Peyer's patch (tissue), 4 donors: Measurements from ENCODE around the gene LIMS1. TPM values are rescaled to one million over a fixed set of nuclear protein-coding genes. Genes with fewer than 3 reads are reported as not detected.
"Not testable (repeated sequence)": the region's sequence is repeated elsewhere in the genome, so short reads cannot be mapped to it uniquely, and the experiment has no call there.

Experiments
- DNase-seq, 3 donors: peaks; one replicate each; pipeline ENCODE4 v3.0.0-alpha.2; 2017 to 2019
- H3K27ac ChIP-seq, 4 donors: fragments of 200-600 bp; sonication (generic); one replicate each; pipeline ENCODE4 v1.5.1; 2016 to 2019
- H3K27me3 ChIP-seq, 2 donors: fragments of 200-600 bp; sonication (generic); one replicate each; pipeline ENCODE4 v1.5.1; 2019
- H3K36me3 ChIP-seq, 3 donors: fragments of 200-600 bp; sonication (generic); one replicate each; pipeline ENCODE4 v1.5.1; 2016 to 2019
- H3K4me1 ChIP-seq, 4 donors: fragments of 200-600 bp; sonication (generic); one replicate each; pipeline ENCODE4 v1.5.1; 2016 to 2019
- H3K4me3 ChIP-seq, 4 donors: fragments of 200-600 bp; sonication (generic); 1 replicate in 3 of 4; 2 replicates in 1 of 4; pipeline ENCODE4 v1.5.1; 2016 to 2019; ENCODE audit warnings: mild to moderate bottlenecking in 1 of 4
- H3K9me3 ChIP-seq, 4 donors: fragments of 200-600 bp; sonication (generic); one replicate each; pipeline ENCODE4 v1.5.1; 2016 to 2019; ENCODE audit warnings: mild to moderate bottlenecking in 1 of 4
- POLR2A ChIP-seq, 2 donors: fragments of 450-650 bp; IDR thresholded peaks; one replicate each; pipeline ENCODE4 v1.5.1; 2017; ENCODE audit warnings: antibody characterized with exemption in 2 of 2, mild to moderate bottlenecking in 2 of 2, moderate library complexity in 2 of 2
- total RNA-seq, 4 donors: library from RNA; depleted of rRNA; stranded (reverse); fragments of >200 nt; gene quantifications; one replicate each; pipeline ENCODE4 v1.1.0, GENCODE V29; 2016
- TF ChIP-seq, protein P1 (sequence below), 6 experiments: fragments of 450-650 bp in 4 of 6; fragments of 200-600 bp in 2 of 6; sonication (generic) in 1 of 6; IDR thresholded peaks; one replicate each; pipeline ENCODE4 v1.5.1; 2017 to 2019; ENCODE audit warnings: antibody characterized with exemption in 6 of 6, mild to moderate bottlenecking in 3 of 6, moderate library complexity in 1 of 6

LIMS1 gene
- total RNA-seq, 4 donors from 2014 or later = 24.2 to 78.4 (median 39.6) TPM

DNA sequence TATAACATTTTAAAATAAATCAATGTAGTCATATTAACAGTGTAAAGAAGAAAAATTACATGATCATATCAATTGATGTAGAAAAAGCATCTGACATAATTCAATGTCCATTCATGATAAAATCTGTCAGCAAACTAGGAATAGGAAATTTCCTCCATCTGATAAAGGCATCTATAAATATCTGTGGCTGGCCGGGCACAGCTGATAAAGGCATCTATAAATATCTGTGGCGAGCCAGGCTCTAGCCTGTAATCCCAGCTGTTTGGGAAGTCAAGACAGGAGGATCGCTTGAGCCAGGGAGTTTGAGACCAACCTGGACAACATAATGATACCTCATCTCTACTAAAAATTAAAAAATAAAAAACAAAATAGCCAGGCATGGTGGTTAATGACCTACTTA is 166.9 kb downstream of the LIMS1 start:
- no peak for DNase-seq
- H3K36me3 ChIP-seq = no peaks in the 10 kb centered on the region
- H3K4me3 ChIP-seq = no peak overlapping the region
- no peak overlapping the region for H3K27ac ChIP-seq
- TF ChIP-seq, protein P1, sequence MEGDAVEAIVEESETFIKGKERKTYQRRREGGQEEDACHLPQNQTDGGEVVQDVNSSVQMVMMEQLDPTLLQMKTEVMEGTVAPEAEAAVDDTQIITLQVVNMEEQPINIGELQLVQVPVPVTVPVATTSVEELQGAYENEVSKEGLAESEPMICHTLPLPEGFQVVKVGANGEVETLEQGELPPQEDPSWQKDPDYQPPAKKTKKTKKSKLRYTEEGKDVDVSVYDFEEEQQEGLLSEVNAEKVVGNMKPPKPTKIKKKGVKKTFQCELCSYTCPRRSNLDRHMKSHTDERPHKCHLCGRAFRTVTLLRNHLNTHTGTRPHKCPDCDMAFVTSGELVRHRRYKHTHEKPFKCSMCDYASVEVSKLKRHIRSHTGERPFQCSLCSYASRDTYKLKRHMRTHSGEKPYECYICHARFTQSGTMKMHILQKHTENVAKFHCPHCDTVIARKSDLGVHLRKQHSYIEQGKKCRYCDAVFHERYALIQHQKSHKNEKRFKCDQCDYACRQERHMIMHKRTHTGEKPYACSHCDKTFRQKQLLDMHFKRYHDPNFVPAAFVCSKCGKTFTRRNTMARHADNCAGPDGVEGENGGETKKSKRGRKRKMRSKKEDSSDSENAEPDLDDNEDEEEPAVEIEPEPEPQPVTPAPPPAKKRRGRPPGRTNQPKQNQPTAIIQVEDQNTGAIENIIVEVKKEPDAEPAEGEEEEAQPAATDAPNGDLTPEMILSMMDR (IDR thresholded peaks at IDR 0.05) = no peak
- TF ChIP-seq POLR2A (IDR thresholded peaks at IDR 0.05) = no peak
- no peaks in the 10 kb centered on the region for H3K9me3 ChIP-seq
- H3K4me1 ChIP-seq = no peaks in the 10 kb centered on the region
- H3K27me3 ChIP-seq = no peaks in the 10 kb centered on the region

DNA sequence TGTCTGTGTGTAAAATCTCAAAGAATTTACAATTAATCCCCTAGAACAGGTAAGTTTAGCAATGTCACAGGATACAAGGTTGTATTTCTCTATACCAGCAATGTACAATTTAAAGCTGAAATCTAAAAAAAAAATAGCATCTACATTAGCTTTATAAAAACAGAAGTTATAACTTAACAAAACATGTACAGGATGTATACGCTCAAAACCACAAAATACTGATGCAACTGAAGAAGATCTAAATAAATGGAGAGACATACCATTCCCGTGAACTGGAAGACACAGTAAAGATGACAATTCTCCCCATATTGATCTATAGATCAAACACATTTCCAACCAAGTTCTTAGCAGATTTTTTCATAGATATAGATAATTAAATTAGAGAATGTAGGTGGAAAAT is 167.5 kb downstream of the LIMS1 start:
- TF ChIP-seq, protein P1 (IDR thresholded peaks at IDR 0.05) = no peak
- TF ChIP-seq POLR2A (IDR thresholded peaks at IDR 0.05) = no peak
- H3K4me1 ChIP-seq = no peaks in the 10 kb centered on the region
- H3K27ac ChIP-seq = no peak overlapping the region
- H3K27me3 ChIP-seq = no peaks in the 10 kb centered on the region
- no peaks in the 10 kb centered on the region for H3K36me3 ChIP-seq
- H3K4me3 ChIP-seq = no peak overlapping the region
- DNase-seq = no peak
- no peaks in the 10 kb centered on the region for H3K9me3 ChIP-seq

DNA sequence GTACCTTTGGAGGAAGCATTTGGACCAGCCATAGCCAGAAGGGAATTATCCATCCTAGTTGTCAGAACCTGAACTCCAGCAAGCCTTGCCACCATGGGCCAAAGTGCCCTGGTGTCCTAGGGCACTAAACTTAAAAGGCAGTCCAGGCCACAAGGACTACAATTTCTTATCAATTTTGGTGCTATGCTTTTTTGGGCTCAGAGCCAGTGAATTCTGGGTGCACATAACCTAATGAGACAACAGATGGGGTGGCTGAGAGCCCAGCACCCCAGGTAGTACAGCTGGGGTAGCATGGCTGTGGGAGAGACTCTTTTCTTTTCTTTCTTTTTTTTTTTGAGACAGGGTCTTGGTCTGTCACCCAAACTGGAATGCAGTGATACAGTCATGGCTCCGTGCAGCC is 170.6 kb downstream of the LIMS1 start:
- TF ChIP-seq, protein P1 (IDR thresholded peaks at IDR 0.05) = no peak
- no peak for TF ChIP-seq POLR2A (IDR thresholded peaks at IDR 0.05)
- Histone ChIP-seq H3K4me3 (no peak overlapping the region), H3K9me3 (no peaks in the 10 kb centered on the region), H3K36me3 (no peaks in the 10 kb centered on the region), H3K27me3 (no peaks in the 10 kb centered on the region), H3K27ac (no peak overlapping the region), H3K4me1 (no peaks in the 10 kb centered on the region)
- DNase-seq = no peak

DNA sequence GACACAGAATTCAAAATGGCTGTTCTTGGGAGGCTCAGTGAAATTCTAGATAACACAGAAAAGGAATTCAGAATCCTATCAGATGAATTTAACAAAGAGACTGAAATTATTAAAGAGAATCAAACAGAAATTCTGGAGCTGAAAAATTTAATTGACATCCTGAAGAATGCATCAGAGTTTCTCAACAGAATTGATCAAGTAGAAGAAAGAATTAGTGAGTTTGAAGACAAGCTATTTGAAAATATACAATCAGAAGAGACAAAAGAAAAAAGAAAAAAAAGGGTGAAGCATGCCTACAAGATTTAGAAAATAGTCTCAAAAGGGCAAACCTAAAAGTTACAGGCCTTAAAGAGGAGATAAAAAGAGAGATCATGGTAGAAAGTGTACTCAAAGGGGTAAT is 173.0 kb downstream of the LIMS1 start:
- TF ChIP-seq POLR2A (IDR thresholded peaks at IDR 0.05) = no peak
- TF ChIP-seq, protein P1 (IDR thresholded peaks at IDR 0.05) = no peak
- H3K27ac ChIP-seq = no peak overlapping the region
- DNase-seq = no peak
- H3K4me1 ChIP-seq = no peaks in the 10 kb centered on the region
- H3K36me3 ChIP-seq = no peaks in the 10 kb centered on the region
- no peak overlapping the region for H3K4me3 ChIP-seq
- H3K9me3 ChIP-seq = no peaks in the 10 kb centered on the region
- no peaks in the 10 kb centered on the region for H3K27me3 ChIP-seq

DNA sequence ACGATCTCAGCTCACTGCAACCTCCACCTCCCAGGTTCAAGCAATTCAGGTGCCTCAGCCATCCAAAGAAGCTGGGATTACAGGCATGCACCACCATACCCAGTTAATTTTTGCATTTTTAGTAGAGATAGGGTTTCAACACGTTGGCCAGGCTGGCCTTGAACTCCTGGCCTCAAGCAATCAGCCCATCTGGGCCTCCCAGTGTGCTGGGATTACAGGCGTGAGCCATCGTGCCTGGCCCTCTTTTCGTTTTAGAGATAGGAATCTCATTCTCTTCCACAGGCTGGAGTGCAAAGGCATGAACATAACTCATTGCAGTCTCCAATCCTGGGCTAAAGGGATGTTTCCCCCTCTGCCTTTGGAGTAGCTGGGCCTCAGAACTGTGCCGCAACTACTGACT is 182.7 kb downstream of the LIMS1 start:
- not testable (repeated sequence) for H3K4me3 ChIP-seq, H3K27ac ChIP-seq, H3K36me3 ChIP-seq, DNase-seq, H3K27me3 ChIP-seq, H3K9me3 ChIP-seq
- peaks cover 0 to 13% (median 2%) of the 10 kb centered on the region in 4 donors for H3K4me1 ChIP-seq

DNA sequence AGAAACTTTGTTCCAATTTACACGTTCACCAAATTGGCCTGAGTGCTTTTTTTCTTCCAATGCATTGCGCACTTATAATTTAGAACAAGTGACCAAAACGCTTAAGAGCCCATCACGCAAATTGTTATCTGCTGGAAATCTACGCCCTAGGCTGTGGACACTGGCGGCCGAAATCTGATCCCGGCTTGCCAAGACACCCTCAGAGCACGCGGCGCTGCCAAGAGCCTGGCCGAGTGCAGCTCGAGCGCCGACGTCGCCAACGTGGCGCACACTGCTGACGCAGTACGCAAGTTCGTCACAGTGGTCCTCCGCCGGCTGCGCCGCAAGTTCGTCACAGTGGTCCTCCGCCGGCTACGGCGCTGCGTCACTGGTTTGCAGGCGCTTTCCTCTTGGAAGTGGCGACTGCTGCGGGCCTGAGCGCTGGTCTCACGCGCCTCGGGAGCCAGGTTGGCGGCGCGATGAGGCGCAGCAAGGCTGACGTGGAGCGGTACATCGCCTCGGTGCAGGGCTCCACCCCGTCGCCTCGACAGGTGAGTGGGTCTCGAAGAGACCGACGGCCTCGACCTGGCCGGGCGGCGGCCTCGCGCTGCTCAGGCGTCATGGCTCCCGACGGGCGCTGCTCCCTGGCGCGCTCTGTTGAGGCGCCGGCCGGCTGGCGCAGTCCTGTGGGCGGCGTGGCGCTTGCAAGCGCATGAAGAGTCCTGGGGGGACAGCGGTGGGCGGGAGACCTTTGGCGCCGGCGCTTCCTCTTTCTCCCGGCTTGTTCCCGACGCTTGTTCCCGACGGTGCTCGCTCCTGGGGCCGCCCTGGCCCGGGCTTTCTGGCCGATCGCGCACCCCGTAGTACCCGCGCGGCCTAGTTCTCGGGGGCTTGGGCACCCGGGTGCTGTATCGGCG is 185.1 kb downstream of the LIMS1 start, which contains the start of gene RANBP2:
RANBP2 (plus strand) TSS at position 334 of the 896 bp plus-strand sequence; CDS start at position 459, 125 bp downstream.
- no peaks in the 10 kb centered on the region for H3K9me3 ChIP-seq
- H3K27me3 ChIP-seq = no peaks in the 10 kb centered on the region
- TF ChIP-seq, protein P1 (IDR thresholded peaks at IDR 0.05) = peak in 1 of 6 experiments; percentile 19
- peak; percentile 91 to 96 for TF ChIP-seq POLR2A (IDR thresholded peaks at IDR 0.05)
- peak; percentile 90 to 97 (median 96) for DNase-seq
- H3K4me3 ChIP-seq = peak within 1 kb of the TSS; percentile 74 to 96 (median 88)
- H3K36me3 ChIP-seq = no peaks in the 10 kb centered on the region
- peaks cover 0 to 13% (median 2%) of the 10 kb centered on the region in 4 donors for H3K4me1 ChIP-seq
- peak within 1 kb of the TSS; percentile 93 to 98 (median 96) for H3K27ac ChIP-seq

DNA sequence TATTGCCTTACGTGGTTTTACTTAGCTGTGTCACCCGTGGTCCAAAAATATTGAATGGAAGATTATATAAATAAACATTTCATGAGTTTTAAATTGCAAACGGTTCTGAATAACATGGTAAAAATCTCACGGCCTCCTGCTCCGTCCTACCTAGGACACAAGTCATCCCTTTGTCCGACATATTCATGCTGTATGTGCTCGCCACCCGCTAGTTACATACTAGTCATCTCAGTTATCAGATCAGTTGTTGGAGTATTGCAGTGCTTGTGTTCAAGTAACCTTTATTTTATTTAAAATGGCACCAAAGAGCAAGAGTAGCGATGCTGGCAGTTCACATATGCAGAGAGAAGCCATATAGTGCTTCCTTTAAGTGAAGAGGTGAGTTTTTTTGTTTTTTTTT is 191.8 kb downstream of the LIMS1 start:
- not testable (repeated sequence) for DNase-seq, H3K9me3 ChIP-seq, H3K36me3 ChIP-seq, H3K27ac ChIP-seq, H3K4me3 ChIP-seq, H3K27me3 ChIP-seq
- peaks cover 0 to 14% (median 0%) of the 10 kb centered on the region in 4 donors for H3K4me1 ChIP-seq

DNA sequence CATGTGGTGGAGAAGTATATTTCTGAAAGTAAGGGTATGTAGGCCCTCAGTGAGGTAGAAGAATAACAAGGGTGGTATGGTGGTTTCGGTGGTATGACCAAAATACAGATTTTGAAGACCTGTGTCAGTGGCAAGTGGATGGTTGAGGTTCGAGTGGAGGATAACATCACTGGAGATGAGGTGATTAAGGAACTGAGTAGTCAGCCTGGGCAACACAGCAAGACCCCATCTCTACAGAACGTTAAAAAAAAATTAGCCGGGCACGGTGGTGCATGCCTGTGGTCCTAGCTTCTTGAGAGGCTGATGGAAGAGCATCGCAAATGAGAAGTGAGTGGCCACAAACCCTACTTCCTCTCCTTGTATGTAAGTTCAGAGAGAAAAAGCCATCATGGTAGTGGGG is 200.4 kb downstream of the LIMS1 start:
- DNase-seq, H3K27ac ChIP-seq, H3K4me1 ChIP-seq, H3K4me3 ChIP-seq, H3K27me3 ChIP-seq, H3K9me3 ChIP-seq: not testable (repeated sequence)
- peaks cover 0 to 36% (median 0%) of the 10 kb centered on the region in 3 donors for H3K36me3 ChIP-seq
